Measurements from ENCODE around the gene SPC25. TPM values are rescaled to one million over a fixed set of nuclear protein-coding genes. Genes with fewer than 3 reads are reported as not detected.

Gene SPC25
- total RNA-seq, 1 experiment from 2014 or later = 31.5 TPM

DNA sequence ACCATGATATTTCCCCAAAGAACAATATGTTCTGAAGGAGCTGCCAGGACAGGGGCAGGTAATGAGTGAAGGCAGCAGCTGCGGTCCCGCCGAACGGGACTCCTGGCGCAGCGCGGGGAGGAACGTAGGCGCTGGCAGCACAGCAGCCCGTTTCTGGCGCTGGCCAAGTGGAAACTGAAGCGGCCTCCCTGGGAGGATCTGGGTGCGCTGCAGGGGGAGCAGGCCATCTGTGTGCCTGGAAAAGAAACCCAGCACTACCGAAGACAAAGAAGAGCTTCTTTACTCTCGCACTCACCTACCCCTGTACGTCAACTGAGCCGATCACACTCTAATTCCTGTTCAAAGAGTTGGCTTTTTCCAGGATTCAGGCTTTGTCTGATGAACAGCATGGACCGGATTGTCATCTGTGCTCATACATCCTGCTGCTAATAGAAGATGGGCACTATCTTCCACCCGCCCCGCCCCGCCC lies 22.7 kb upstream of the SPC25 start:
- Mint-ChIP-seq H3K9me3 (peaks cover 7 to 9% of the 10 kb centered on the region in 2 experiments), H3K36me3 (ENCODE audit: insufficient read depth in 1 of 3, low read depth in 3 of 3) (peaks cover 0 to 11% (median 5%) of the 10 kb centered on the region in 3 experiments; a peak in 4 of 7 replicates), H3K4me1 (peaks cover 55 to 58% of the 10 kb centered on the region in 2 experiments), H3K4me3 (peak overlapping the region in 1 of 2 experiments; percentile 21; a peak in 1 of 5 replicates), H3K27me3 (ENCODE audit: low read depth) (no peaks in the 10 kb centered on the region; the same call in 1 of the 2 replicates), H3K27ac (no peak overlapping the region)
- no peak overlapping the region for H3K56ac ChIP-seq (ENCODE audit: insufficient read length, low read depth, low read length)
- H3K23ac ChIP-seq (ENCODE audit: insufficient read length, low read depth, low read length) = no peak overlapping the region
- no peak overlapping the region for H2BK20ac ChIP-seq (ENCODE audit: low read depth, low read length, poor library complexity, severe bottlenecking)
- no peak overlapping the region for H3K4ac ChIP-seq (ENCODE audit: low read depth, low read length)
- H4K20me1 ChIP-seq (ENCODE audit: control insufficient read depth, insufficient read depth, insufficient read length) = no peaks in the 10 kb centered on the region
- peak; percentile 64 for DNase-seq
- no peaks in the 10 kb centered on the region for H3K9me3 ChIP-seq (ENCODE audit: control insufficient read depth, low read depth, low read length)
- H2AFZ ChIP-seq (ENCODE audit: low read length) = no peak overlapping the region
- H3K14ac ChIP-seq (ENCODE audit: insufficient read depth, low read length) = no peak overlapping the region
- no peak overlapping the region for H2BK120ac ChIP-seq (ENCODE audit: low read depth, low read length, poor library complexity, severe bottlenecking)
- H3K79me1 ChIP-seq (ENCODE audit: insufficient read depth, low read depth, low read length, poor library complexity, severe bottlenecking) = no peaks in the 10 kb centered on the region
- TF ChIP-seq, protein P1, sequence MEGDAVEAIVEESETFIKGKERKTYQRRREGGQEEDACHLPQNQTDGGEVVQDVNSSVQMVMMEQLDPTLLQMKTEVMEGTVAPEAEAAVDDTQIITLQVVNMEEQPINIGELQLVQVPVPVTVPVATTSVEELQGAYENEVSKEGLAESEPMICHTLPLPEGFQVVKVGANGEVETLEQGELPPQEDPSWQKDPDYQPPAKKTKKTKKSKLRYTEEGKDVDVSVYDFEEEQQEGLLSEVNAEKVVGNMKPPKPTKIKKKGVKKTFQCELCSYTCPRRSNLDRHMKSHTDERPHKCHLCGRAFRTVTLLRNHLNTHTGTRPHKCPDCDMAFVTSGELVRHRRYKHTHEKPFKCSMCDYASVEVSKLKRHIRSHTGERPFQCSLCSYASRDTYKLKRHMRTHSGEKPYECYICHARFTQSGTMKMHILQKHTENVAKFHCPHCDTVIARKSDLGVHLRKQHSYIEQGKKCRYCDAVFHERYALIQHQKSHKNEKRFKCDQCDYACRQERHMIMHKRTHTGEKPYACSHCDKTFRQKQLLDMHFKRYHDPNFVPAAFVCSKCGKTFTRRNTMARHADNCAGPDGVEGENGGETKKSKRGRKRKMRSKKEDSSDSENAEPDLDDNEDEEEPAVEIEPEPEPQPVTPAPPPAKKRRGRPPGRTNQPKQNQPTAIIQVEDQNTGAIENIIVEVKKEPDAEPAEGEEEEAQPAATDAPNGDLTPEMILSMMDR (conservative IDR thresholded peaks at IDR 0.05) = no peak
- H3T11ph ChIP-seq (ENCODE audit: low read length) = no peak overlapping the region
- no peaks in the 10 kb centered on the region for H3K79me2 ChIP-seq (ENCODE audit: insufficient read depth, low read length)
- H3K27me3 ChIP-seq (ENCODE audit: insufficient read depth, low read length) = no peaks in the 10 kb centered on the region; the same call in 1 of the 2 replicates
- no peak overlapping the region for H4K91ac ChIP-seq (ENCODE audit: insufficient read length, low read depth, low read length)
- peaks cover 17% of the 10 kb centered on the region for H3K4me1 ChIP-seq (ENCODE audit: insufficient read depth, low read length)
- no peaks in the 10 kb centered on the region for H3K23me2 ChIP-seq (ENCODE audit: insufficient read length, low read depth, low read length, poor library complexity, severe bottlenecking)
- H2BK5ac ChIP-seq (ENCODE audit: insufficient read length, low read length) = no peak overlapping the region
- H2AK5ac ChIP-seq (ENCODE audit: insufficient read length, low read length) = no peak overlapping the region
- no peak overlapping the region for H4K8ac ChIP-seq (replicated peaks; ENCODE audit: insufficient read length, low read depth, low read length)
- H3K18ac ChIP-seq (ENCODE audit: insufficient read length, low read depth, low read length) = no peak overlapping the region
- no peak overlapping the region for H2BK12ac ChIP-seq (ENCODE audit: insufficient read length, low read depth, low read length)
- no peak overlapping the region for H2BK15ac ChIP-seq (ENCODE audit: low read depth, low read length)
- no peak overlapping the region for H4K5ac ChIP-seq (ENCODE audit: insufficient read length, low read depth, low read length)
- peak overlapping the region; percentile 39 for H3K4me2 ChIP-seq (ENCODE audit: insufficient read depth, insufficient read length, low read length)
- WGBS (ENCODE audit: extremely low coverage, insufficient read length, low lambda C conversion rate) = no CpG with 5 or more reads among the region's 21 CpGs
- H3K9ac ChIP-seq (ENCODE audit: extremely low read depth, insufficient read length, low read length) = no peak overlapping the region
- H3K27ac ChIP-seq (ENCODE audit: insufficient read length, low read depth, low read length) = no peak overlapping the region

All from H9 (cell line).